HG03565 (cell line): Measurements from ENCODE around the gene EIF1.
"Not testable (repeated sequence)": the region's sequence is repeated elsewhere in the genome, so short reads cannot be mapped to it uniquely, and the experiment has no call there.

Source experiments
- ATAC-seq: cut with Tn5 transposase; IDR thresholded peaks from one replicate; pipeline ENCODE4 v1.9.1; 2021; ENCODE audit warnings: mild to moderate bottlenecking, moderate library complexity; ENCODE audit not compliant: unreplicated experiment

EIF1 gene

DNA sequence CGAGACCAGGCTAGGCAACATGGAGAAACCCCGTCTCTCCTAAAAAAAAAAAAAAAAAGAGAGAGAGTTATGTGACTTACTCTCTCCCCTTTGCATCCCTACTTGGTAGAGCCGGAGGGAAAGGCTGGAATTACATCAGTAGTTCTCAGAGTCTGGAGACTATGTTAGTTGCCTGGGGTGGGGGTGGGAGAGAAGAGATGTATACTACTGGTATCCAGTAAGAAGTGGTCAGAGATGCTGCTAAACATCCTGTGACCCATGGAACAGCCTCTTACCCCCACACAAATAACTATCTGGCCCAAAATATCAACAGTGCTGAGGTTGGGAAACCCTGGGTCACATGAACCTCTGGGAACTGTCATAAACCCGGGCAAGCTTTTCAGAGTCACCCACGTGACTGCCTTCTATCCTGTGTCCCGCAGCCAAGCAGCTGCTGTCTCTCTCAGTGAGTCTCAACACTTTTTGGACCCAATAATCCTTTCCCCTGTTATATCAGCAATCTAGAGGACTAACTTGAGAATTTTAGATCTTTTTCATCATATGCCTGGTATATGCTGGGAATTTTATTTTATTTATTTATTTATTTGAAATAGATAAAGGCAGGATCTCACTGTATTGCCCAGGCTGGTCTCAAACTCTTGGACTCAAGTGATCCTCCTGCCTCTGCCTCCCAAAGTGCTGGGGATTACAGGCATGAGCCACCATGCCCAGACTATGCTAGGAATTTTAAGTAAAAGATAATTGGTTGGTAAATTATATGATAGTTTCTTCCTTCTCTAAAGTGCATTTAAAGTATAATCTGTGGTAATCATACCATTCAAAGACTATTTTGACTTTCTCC lies 8.7 kb downstream of the EIF1 start:
- ATAC-seq, result no peak

DNA sequence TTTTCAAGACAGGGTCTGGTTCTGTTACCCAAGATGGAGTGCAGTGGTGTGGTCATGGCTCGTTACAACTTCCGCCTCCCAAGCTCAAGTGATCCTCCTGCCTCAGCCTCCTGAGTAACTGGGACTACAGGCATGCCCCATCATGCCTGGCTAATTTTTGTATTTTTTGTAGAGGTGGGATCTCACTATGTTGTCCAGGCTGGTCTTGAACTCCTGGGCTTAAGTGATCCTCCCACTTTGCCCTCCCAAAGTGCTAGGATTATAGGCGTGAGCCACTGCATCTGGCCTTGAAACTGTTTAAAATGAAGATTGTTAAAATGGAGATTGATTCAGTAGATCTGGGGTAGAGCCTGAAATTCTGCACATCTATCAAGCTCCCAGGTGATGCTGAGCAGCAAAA lies 12.2 kb downstream of the EIF1 start:
- ATAC-seq, result not testable (repeated sequence)

DNA sequence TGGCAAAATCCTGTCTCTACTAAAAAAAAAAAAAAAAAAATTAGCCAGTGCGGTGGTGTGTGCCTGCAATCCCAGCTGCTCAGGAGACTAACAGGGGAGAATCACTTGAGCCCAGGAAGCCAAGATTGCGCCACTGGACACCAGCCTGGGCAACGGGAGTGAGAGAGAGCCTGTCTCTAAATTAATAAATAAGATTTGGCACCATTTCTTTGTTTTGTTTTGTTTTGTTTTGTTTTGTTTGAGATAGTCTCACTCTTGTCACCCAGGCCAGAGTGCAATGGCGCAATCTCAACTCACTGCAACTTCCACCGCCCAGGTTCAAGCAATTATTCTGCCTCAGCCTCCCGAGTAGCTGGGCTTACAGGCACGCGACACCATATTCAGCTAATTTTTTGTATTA lies 14.0 kb downstream of the EIF1 start:
- no peak for ATAC-seq

DNA sequence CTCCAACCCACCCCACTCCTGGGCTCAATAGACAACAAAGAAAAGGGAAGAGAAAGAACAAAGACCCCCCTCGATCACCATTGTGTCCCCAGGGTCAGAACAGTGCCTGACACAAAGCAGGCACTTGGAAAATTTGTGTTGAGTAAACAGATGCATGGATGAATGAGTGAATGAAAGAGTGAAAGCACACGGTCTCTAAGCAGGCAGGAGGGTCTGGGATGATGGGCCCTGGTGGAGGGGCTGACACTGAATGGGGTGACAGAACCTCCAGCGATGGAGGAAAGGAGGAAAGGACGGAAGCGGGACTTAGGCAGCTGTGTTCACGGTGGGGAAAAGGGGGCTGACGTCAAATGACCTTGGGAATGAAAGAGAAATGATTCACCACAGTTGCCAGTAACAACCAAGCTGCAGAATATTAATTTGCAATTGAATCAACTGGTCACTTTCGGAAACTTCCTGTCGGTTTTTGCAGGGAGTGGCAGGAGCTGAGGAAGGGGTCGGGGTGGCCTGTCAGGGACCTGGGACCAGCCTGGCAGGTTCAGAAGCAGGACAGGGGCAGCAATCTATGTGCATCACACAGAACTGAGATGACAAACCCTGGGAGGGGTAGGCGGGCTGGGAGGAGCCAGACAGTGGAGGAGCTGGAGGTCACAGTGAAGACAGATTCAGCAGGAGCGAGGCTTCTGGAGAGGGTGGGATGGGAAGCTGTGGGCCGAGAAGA lies 16.7 kb downstream of the EIF1 start:
- no peak for ATAC-seq

DNA sequence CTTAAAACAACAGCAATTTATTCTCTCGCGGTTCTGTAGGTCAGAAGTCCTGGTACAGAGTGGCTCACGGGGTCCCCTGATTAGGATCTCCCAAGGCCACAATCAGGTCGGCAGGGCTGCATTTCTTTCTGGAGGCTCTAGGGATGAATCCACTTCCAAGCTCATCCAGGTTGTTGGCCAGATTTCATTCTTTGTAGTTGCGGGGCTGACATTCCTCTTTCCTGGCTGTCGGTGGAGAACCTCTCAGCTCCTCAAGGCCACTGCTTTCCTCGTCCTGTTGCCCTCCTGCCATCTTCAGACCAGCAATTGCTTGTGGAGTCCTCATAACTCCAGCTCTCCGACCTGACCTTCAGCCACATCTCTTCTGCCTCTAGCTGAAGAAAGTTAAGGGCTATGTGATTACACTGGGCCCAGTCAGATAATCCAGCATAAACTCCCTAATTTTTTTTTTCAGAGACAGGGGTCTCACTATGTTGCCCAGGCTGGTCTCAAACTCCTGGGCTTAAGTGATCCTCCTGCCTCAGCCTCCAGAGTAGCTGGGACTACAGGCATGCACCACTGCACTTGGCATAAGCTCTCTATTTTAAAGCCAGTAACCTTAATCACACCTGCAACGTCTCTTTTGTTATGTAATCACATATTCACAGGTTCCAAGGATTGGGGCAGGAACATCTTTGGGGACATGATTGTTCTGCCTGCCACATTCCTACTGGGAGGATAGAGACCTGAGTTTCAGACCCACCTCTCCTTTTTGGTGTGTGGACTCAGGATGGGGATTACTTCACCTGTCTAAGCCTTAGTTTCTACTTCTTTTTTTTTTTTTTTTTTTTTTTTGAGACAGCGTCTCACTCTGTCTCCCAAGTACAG lies 19.4 kb downstream of the EIF1 start:
- no peak for ATAC-seq

DNA sequence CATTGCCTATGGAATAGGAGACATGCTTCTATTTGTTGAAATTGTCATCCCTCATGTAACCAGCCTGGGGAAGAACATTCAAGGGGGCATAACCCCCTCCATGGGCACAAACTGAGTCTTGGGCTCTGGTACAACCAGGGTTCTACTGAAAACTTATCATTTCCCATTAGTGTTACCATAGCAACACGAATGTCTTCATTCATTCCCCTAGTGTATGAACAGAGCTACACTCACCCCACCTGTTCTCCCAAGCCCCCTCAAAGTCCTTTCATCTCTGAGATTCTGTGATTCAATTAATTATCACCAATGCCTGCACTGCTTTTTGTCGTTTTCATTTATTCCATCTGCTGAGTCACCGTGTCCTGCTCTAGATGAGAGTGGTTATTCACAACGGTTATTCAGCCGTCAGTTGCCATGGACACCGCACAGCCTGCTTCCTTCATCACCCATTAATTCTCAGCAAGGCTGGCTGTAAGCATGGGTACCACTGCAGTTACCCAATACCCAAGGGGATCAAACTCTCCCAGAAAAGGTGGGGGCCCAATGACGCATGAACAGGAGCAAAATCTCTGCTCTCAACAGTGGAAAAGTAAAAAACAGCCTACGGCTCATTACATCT lies 21.9 kb downstream of the EIF1 start:
- no peak for ATAC-seq

DNA sequence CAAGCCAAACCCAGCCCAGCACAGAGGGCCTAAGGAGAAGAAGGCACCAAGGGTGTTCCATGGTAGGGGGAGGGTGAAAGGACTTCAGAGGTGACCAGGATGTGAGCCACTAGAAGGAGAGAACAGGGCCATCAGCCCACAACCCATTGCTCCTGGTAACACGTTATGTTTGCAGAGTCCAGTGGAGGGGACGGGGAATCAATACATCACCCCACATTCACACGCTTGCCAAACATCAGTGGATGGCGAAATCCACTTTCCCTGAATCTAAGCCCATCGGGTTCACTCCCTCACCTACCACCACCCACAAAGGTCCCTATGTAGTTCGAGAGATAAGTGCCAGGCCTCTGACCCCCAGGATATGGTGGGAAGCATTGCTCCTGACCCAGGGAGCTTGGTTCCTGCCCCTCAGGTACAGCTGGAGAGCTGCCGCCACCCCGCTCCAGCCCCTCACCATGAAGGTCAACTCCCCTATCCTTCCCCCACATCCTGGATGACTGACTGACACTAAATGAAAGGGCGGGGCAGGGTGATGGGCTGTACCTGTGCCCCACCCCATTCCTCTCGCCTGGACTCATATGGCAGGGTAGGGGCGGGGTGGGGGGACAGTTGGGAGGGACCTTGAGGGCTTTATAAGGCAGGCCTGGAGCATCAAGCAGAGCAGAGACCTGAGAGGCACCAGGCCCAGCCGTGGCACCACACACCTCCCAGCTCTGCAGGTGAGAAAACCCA lies 23.1 kb downstream of the EIF1 start, which contains the start of gene GAST:
Gene GAST (plus strand): TSS at position 663 of the 732 bp plus-strand sequence. CDS start 3,106 bp downstream, outside the sequence.
- ATAC-seq, result no peak

DNA sequence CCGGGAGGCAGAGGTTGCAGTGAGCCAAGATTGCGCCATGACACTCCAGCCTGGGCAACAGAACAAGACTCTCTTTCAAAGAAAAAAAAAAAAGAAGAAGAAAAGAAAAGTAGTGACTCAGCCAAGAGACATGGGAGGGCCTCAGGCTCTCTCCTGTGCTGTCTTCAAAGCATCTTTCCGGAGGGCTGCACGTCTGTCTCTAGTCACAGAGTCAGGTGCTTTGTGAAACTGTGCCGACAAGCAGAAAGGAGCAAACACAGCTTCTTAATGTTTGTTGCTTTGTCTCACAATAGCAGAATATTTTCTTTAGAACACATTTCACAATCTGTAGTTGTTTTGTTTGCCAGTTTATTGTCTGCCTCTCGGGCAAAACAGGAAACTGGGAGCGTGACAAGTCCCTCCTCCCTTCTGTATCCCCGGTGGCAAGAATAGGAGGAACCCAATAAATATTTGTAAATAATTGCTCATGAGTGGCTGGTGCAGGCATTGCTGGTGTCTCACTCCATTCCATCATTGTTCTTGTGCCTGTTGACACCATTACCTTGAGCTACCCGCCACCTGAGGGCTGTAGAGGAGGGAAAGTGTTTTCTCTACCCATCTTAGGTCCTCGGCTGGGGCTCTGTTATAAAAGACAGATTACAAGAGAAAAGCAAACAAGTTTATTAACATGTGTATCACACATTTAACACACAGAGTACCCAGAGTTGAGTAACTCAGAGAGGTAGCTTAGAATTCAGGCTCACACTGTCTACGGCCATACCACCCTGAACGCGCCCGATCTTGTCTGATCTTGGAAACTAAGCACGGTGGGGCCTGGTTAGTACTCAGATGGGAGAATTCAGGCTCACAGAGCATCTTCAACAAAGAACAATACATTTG lies 29.0 kb downstream of the EIF1 start:
- no peak for ATAC-seq

DNA sequence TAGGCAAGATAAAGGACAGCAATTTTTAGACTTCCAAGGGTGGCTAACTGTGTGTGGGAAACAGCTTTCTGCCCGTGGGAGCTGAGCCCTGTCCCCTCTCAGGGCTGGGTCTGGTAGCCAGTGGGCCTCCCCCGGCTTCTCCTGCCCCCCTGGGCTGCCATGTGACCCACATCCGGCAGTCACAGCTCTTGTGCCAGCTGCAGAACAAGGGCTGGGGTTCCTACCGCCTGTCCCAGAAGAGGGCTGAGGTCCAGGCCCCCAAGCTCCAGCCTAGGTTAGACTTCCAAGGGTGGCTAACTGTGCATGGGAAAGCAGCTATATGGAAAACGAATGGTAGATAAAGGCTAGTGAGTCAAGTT lies 29.6 kb downstream of the EIF1 start:
- ATAC-seq, result no peak

DNA sequence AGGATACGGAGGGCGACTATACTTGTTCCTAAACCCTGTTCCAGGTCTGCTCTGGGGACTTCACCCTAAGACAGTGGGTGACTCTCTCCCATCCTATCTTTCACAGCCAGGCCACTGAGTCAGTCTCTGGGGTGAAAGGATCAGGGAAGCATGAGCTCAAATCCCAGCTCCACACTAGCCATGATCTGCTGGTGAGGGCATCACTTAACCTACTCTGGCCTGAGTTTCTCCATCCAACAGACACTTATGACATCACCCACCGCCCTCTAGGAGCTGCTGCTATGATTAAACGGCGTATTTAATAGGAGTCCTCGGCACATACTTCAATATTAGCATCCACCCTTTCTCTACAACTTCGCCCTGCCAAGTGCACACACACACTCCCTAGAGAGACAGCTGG lies 33.5 kb downstream of the EIF1 start:
- no peak for ATAC-seq

DNA sequence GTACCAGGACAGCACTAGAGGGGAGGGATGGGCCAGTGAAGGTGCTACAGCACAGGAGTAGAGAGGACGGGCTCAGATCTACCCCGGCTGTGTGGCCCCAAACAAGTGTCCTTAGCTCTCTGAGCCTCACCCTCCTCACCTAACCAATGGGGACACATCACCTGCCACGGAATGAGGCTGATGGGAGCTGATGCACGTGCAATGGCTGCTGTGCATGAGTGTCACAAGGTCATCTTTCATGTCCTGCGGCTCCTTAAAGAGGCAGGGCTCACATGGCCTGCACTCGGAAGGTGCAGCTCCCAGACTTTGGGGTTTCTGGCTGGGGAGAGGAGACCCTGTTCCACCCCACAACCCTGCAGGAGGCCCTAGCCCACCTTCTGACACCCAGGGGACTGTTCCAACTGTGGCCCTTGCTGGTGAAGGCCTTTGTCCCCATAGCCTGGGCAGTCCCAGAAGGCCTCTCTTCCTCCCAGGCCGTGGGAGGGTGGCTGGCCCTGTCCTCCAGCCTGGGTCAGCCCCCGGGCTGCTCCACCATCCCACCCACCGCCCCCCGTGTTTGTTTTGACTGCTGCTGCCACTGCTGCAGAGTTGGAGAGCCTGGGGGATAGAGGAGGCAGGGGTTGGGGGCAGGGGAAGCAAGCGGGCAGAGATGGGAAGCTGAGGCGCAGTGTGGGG lies 35.3 kb downstream of the EIF1 start:
- ATAC-seq, result no peak

DNA sequence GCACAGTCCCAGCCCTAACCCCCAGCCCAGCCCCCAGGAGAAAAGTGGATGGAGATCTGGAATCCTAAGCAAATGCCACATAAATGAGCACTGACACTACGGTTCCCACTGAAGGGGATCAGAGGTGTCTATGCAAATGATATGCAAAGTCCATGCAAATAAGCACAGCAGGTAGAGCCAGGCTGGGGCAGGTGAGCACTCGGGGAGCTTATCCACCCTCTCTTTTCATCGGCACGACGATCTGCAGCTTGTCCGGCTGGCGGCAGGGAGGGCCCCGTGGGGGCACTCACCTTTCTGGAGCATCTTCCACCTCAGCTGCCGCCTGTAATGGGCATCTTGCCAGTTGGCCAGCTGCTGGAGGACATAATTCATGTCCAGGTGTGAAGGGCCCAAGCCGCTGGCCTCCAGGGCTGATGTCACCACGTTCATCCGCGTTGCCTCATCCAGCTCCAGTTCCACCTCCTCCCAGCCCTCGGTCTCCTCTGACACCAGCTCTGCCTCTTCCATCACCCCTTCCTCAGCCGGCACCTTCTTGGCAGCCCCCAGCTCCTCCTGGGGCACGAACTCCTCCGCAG lies 35.9 kb downstream of the EIF1 start:
- ATAC-seq, result no peak

DNA sequence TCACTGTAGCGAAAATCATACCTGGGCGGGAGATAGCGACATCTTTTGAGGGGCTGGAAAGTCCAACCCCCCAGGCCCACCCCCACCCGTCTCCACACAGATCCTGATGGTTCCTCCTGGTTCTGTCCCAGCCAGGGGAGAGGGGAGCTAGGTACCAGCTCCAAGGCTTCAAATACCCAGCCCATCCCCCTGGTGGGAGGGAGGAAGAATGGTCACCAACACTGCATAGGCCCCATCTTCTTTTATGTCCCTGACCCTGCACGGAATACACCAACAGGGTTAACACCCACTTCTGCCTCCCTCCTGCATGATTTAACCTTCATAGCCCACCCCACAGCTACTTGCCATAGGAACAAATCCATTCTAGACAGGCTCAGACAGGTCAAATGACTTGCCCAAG lies 36.4 kb downstream of the EIF1 start:
- ATAC-seq, result no peak

DNA sequence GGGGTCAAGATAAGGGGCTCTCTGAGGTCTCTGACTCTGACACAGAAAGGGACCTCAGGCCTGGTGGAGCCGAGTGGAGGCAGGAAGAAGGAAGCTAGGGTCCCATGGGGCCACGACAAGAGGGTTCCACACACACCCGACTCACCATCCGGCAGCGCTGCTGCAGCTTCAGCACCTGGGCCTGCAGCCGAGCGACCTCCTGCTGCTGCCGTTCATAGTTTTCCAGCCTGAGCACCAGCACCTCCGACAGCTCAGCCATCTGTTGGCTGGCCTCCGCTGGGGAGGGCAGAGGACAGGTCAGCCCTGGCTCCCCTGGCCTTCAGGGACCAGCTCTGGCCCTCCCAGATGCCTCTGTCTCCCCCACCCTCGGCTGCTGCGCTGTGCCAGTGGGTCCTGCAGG lies 39.4 kb downstream of the EIF1 start:
- ATAC-seq, result no peak

DNA sequence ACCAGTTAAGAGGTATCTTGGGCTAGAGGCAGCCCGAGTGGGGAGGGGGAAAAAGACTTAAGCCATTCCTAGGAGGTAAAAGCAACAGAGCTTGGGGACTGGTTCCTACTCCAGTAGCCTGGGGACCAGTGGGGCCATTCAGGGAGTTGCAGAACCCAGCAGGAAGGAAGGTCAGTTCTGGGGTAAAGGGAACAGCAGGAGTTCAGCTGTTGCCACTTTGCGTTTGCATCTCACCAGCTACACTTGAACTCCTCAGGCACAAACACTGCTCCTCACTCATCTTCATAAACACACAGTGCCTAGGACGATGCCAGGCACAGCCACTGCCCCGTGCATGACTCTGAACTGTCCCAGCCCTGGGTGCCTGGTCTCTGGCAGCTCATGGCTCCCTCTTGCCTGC lies 41.8 kb downstream of the EIF1 start:
- no peak for ATAC-seq

DNA sequence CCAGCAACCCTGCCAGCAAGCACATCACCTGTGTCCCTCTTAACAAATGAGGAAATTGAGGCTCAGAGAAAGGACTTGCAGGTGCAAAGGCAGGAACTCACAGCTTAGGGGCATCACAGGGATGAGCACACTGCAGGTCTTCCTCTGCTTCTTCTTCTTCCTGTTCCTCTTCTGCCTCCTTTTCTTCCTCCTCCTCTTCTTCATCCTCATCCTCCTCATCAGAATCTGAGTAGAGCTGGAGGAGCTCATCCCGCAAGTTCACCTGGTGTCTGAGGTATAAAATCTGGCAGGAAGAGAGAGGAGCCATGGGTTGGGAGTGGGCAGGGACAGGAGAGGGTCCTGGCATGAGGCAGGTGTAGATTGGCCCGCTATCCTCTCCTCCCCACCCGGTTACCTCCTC lies 43.2 kb downstream of the EIF1 start:
- ATAC-seq, result no peak

DNA sequence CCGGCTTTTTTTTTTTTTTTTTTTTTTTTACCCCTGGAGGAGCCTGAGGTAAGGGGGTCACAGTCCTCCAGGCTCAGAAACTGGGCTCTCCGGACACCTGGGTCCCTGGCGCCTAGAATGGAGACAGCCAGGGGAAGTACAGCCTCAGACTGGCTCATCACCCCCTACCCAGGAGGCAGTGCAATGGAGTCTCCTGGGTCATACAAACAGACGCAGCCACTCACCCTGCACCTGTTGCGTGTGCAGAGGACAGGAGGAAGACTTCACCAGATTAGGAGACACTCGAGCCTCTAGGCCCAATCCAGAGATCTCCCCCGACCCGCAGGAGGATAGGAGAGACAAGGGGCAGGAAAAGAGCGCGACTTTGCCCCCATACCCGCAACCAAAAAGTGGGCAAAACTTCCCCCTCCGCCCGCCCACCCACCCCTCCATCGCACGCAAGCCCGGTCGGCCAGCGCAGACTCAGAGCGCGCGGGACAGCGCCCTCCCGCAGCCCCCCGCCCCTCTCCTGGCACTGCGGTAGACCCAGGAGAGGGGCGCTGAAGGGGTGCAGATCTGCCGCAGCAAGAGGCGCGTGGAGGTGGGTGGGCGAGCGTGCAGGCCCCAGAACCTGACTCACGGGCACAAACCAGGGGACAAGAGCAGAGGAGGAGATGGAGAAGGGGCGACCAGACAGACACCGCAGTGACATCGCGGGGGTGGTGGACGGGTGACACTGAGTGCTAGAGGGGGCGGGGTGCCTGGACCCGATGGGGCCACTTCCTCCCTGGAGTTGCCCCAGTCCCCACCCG lies 44.9 kb downstream of the EIF1 start:
- ATAC-seq, result no peak
